RWPE1 (cell line): ENCODE measurements around the gene ANKHD1.

Experiments
- CTCF ChIA-PET: fragments of 350-600 bp; sonication (Branson Sonifier 250); formaldehyde crosslinking; extraction: SDS; loops from one replicate; lab custom pipeline; 2021; lab: Yijun Ruan, JAX
- POLR2A ChIA-PET: fragments of 400-600 bp; formaldehyde crosslinking; extraction: SDS; loops from one replicate; lab custom pipeline; 2020; ENCODE audit warnings: antibody characterized with exemption; ENCODE audit not compliant: low non-redundant PET; lab: Yijun Ruan, JAX
- DNase-seq: peaks from one replicate; pipeline ENCODE4 v3.0.0; 2012; ENCODE audit warnings: low spot score
- H3K27ac ChIP-seq: fragments of 450-650 bp; 2 replicates; pipeline ENCODE4 v1.5.1; 2017
- TF ChIP-seq, protein P1 (sequence below): fragments of 450-650 bp; conservative IDR thresholded peaks from 2 replicates; pipeline ENCODE4 v1.5.1; 2017; ENCODE audit warnings: low read depth, mild to moderate bottlenecking

The ANKHD1 gene, protein sequence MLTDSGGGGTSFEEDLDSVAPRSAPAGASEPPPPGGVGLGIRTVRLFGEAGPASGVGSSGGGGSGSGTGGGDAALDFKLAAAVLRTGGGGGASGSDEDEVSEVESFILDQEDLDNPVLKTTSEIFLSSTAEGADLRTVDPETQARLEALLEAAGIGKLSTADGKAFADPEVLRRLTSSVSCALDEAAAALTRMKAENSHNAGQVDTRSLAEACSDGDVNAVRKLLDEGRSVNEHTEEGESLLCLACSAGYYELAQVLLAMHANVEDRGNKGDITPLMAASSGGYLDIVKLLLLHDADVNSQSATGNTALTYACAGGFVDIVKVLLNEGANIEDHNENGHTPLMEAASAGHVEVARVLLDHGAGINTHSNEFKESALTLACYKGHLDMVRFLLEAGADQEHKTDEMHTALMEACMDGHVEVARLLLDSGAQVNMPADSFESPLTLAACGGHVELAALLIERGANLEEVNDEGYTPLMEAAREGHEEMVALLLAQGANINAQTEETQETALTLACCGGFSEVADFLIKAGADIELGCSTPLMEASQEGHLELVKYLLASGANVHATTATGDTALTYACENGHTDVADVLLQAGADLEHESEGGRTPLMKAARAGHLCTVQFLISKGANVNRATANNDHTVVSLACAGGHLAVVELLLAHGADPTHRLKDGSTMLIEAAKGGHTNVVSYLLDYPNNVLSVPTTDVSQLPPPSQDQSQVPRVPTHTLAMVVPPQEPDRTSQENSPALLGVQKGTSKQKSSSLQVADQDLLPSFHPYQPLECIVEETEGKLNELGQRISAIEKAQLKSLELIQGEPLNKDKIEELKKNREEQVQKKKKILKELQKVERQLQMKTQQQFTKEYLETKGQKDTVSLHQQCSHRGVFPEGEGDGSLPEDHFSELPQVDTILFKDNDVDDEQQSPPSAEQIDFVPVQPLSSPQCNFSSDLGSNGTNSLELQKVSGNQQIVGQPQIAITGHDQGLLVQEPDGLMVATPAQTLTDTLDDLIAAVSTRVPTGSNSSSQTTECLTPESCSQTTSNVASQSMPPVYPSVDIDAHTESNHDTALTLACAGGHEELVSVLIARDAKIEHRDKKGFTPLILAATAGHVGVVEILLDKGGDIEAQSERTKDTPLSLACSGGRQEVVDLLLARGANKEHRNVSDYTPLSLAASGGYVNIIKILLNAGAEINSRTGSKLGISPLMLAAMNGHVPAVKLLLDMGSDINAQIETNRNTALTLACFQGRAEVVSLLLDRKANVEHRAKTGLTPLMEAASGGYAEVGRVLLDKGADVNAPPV (N-terminal part only)

DNA sequence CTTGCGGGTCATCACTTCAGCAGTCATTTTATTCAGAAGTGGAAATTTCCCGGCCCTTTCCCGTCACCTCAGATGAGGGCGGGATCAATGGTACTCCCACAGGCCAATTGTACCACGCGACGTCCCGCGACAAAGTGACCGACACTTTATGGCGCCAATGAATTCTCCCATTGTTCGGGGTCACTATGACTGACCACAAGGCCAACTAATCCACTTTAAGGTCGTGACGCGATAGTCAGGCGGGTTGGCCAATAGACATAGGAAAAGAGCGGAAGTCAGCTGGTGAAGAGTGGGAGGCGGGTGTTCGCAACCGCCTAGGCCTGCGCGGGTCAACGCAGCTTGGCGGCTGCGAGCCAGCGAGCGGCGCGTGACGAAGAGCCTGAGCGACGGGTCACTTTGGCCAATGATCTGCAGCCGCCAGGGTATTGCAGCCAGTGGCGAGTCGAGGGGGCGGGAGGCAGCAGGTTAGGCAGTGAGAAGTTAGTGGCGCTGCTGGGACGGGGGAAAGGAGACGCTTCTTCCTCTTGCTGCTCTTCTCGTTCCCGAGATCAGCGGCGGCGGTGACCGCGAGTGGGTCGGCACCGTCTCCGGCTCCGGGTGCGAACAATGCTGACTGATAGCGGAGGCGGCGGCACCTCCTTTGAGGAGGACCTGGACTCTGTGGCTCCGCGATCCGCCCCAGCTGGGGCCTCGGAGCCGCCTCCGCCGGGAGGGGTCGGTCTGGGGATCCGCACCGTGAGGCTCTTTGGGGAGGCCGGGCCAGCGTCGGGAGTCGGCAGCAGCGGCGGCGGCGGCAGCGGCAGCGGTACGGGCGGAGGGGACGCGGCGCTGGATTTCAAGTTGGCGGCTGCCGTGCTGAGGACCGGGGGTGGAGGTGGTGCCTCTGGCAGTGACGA lies at the start of gene ANKHD1:
Gene ANKHD1, plus strand, starts transcription at position 472 of the 896 bp plus-strand sequence. Its CDS starts 135 bp downstream, at position 607.
- POLR2A ChIA-PET, result interaction anchor here (0.5 to 1.4 kb wide), 4 partner anchors 10 to 325 kb away, joined by 3 to 7 read pairs (median 4); no protein-coding TSS in a partner anchor
- peak; percentile 100 for DNase-seq
- H3K27ac ChIP-seq, result peak within 1 kb of the TSS; percentile 91
- TF ChIP-seq, protein P1, sequence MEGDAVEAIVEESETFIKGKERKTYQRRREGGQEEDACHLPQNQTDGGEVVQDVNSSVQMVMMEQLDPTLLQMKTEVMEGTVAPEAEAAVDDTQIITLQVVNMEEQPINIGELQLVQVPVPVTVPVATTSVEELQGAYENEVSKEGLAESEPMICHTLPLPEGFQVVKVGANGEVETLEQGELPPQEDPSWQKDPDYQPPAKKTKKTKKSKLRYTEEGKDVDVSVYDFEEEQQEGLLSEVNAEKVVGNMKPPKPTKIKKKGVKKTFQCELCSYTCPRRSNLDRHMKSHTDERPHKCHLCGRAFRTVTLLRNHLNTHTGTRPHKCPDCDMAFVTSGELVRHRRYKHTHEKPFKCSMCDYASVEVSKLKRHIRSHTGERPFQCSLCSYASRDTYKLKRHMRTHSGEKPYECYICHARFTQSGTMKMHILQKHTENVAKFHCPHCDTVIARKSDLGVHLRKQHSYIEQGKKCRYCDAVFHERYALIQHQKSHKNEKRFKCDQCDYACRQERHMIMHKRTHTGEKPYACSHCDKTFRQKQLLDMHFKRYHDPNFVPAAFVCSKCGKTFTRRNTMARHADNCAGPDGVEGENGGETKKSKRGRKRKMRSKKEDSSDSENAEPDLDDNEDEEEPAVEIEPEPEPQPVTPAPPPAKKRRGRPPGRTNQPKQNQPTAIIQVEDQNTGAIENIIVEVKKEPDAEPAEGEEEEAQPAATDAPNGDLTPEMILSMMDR, result no peak
- CTCF ChIA-PET, result interaction anchor here (0.6 to 3.0 kb wide), 4 partner anchors 13 to 367 kb away, joined by 3 to 19 read pairs (median 4); no protein-coding TSS in a partner anchor

DNA sequence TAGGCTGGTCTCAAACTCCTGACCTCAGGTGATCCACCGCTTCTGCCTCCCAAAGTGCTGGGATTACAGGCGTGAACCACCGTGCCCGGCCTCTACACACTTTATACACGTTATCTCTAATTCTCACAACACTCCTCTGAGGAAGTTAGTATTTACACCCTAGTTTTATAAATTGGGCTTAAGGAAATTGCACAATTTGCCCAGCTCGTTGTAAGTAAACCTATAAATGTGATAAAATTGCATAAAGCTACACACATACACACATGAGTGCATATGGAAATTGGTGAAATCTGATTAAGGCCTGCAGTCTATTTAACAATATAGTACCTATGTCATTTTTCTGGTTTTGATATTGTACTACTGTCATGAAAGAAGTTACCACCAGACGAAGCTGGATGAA lies 46.1 kb upstream of the ANKHD1 start:
- no peak overlapping the region for H3K27ac ChIP-seq
- TF ChIP-seq, protein P1, result no peak
- ChIA-PET POLR2A (no interaction called here), CTCF (interaction anchor here (0.6 to 6.2 kb wide), 6 partner anchors 10 to 863 kb away, joined by 3 to 55 read pairs (median 4); partner anchors contain the start of gene HBEGF)
- DNase-seq, result no peak

DNA sequence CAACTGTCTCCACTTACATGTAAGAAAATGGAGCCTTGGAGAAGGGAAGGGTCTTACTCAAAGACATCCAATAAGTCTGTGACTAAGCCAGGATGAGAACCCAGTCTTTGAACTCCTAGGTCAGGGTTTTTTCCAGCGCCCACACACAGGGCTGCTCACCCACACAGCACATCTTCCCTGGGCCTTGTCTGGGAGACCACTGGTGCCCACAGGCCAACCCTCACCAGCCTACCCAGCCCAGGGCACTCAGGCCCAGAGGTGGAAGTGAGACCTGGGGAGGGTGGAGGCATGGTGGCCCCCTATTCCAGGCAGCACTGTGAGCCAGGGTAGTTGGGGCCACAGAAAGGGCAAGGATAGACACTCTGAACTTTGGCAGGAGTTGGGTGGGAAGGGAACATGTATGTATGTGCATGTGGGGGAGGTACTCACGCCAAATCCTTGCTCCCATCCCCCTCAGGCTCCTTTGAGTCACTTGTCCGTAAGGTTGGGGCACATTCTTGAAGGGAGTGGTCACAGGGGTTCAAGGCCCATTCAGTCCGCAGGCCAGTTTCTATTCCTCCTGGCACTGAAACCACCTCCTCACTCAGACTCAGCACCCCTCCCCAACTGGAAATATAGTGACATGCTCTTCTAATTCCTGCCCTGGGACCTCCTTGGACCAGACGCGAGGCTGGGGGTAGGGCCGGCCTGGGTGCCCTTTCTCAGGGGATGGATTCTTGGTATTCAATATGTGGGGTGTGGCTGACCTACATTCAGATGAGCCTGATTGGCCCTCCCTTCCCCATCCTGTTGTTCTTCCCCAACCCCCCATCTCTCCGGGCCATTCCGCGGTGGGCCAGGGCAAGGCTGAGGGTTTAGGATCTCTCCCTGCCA lies 44.5 kb upstream of the ANKHD1 start:
- TF ChIP-seq, protein P1, result no peak
- CTCF ChIA-PET, result interaction anchor here (2.8 kb wide), 1 partner anchor 11 kb away, joined by 15 read pairs; the partner anchor contains the start of gene HBEGF
- POLR2A ChIA-PET, result no interaction called here
- no peak overlapping the region for H3K27ac ChIP-seq
- DNase-seq, result no peak

DNA sequence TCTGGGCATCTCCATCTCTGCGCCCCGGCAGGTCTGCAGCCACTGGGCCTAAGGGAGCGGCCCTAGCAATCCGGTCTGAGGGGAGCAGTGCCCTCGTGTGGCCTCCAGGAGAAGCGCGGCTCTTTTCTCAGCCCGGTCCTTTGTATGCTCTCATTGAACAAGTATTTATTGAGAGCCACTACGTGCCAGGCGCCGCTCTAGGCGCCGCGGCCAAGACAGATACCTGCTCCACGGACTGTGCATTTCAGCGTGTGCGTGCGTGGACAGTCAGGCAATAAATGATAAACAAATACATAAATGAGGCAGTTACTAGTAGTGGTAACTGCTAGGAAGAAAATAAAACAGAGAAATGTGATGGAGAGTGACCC lies 43.9 kb upstream of the ANKHD1 start:
- peak; percentile 95 for DNase-seq
- ChIA-PET POLR2A (no interaction called here), CTCF (interaction anchor here (1.3 to 2.3 kb wide), 2 partner anchors 9 to 114 kb away, joined by 3 to 44 read pairs; no protein-coding TSS in a partner anchor)
- no peak overlapping the region for H3K27ac ChIP-seq
- TF ChIP-seq, protein P1, result peak; percentile 98
